ENCODE measurements around the gene CRYBA4. TPM values are rescaled to one million over a fixed set of nuclear protein-coding genes. Genes with fewer than 3 reads are reported as not detected.

The CRYBA4 gene
- total and polyA plus RNA-seq, 10 of the 15 experiments (the other 5 are each of a cell fraction or from before 2014, with no cell fraction given) = 0.12 to 0.17 TPM; not detected in 8

DNA sequence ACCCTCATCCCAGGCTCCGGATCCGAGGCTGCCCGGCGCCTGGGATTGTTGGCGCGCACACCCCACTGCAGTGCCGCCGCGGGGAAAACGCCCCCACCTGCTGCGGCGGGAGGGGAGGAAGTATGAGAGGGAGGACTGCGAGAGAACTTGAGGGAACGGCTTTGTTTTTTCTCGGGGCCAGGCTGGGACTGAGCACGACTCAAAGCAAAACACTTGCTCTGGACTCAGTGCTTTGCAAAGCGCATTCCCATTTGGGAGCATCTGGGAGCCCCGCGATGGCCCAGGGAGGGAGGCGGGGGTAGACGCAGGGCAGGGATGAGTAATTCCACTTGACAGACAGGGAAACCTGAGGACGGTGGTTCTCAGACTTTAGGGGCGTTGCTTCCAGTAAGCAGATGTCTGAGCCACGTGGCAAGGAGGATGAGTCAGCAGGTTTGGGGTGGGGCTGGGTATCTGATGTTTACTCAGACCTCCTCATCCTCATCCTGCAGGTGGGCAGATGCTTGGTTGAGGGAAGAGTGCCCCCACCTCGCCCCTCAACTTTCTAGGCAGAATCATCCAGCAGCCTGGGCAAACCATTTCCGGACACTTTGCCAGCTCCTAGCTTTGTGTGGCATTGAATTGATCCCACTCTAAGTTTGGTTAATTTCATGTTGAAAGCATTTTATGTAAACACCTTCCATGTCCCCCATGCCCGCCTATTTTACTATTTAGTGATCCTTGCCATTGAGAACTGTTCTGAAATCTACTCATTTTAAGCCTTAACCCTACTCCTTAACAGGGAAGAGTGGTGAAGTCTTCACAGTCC is 37.1 kb downstream of the CRYBA4 start (continued):
- TF ChIP-seq ZNF217 (IDR thresholded peaks at IDR 0.05) (no peak), YY1 (IDR thresholded peaks at IDR 0.05; ENCODE audit: low read depth, low read length) (no peak), MEF2B (IDR thresholded peaks at IDR 0.05; ENCODE audit: partially characterized antibody, poor library complexity, severe bottlenecking) (peak; percentile 10), NR2C1 (IDR thresholded peaks at IDR 0.05) (no peak), CBX3 (IDR thresholded peaks at IDR 0.05; ENCODE audit: borderline replicate concordance, low read depth) (no peak), MYB (IDR thresholded peaks at IDR 0.05; ENCODE audit: borderline replicate concordance, low read depth, low read length) (no peak), TARDBP (IDR thresholded peaks at IDR 0.05; ENCODE audit: borderline replicate concordance) (no peak), POLR2AphosphoS5 (IDR thresholded peaks at IDR 0.05; ENCODE audit: low read length) (no peak), LARP7 (IDR thresholded peaks at IDR 0.05) (no peak), KDM1A (IDR thresholded peaks at IDR 0.05; ENCODE audit: borderline replicate concordance) (no peak), MTA2 (IDR thresholded peaks at IDR 0.05; ENCODE audit: low read depth) (no peak), NR2C2 (IDR thresholded peaks at IDR 0.05; ENCODE audit: borderline replicate concordance, control insufficient read depth, insufficient read length, low read depth) (no peak), TCF12 (IDR thresholded peaks at IDR 0.05; ENCODE audit: low read depth, low read length) (no peak), CHD4 (IDR thresholded peaks at IDR 0.05) (no peak), TBL1XR1 (IDR thresholded peaks at IDR 0.05; ENCODE audit: low read depth, low read length) (no peak), ATF7 (IDR thresholded peaks at IDR 0.05; ENCODE audit: low read depth) (0 out of 2 replicates have a peak, but pooled peaks have one; percentile 17), RB1 (IDR thresholded peaks at IDR 0.05; ENCODE audit: borderline replicate concordance) (no peak), KAT2A (conservative IDR thresholded peaks at IDR 0.05; ENCODE audit: control insufficient read depth, low read depth, low read length) (no peak), RELA (IDR thresholded peaks at IDR 0.05; ENCODE audit: borderline replicate concordance, partially characterized antibody) (no peak), FOXK2 (IDR thresholded peaks at IDR 0.05) (no peak), ZNF384 (IDR thresholded peaks at IDR 0.05; ENCODE audit: borderline replicate concordance, low read depth, low read length) (no peak)
- TF ChIP-seq, protein P1, sequence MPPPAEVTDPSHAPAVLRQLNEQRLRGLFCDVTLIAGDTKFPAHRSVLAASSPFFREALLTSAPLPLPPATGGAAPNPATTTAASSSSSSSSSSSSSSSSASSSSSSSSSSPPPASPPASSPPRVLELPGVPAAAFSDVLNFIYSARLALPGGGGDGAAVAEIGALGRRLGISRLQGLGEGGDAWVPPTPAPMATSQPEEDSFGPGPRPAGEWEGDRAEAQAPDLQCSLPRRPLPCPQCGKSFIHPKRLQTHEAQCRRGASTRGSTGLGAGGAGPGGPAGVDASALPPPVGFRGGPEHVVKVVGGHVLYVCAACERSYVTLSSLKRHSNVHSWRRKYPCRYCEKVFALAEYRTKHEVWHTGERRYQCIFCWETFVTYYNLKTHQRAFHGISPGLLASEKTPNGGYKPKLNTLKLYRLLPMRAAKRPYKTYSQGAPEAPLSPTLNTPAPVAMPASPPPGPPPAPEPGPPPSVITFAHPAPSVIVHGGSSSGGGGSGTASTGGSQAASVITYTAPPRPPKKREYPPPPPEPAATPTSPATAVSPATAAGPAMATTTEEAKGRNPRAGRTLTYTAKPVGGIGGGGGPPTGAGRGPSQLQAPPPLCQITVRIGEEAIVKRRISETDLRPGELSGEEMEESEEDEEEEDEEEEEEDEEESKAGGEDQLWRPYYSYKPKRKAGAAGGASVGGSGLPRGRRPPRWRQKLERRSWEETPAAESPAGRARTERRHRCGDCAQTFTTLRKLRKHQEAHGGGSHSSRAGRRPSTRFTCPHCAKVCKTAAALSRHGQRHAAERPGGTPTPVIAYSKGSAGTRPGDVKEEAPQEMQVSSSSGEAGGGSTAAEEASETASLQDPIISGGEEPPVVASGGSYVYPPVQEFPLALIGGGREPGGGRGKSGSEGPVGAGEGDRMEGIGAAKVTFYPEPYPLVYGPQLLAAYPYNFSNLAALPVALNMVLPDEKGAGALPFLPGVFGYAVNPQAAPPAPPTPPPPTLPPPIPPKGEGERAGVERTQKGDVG (CRISPR knock-in tag; IDR thresholded peaks at IDR 0.05) = no peak
- TF ChIP-seq, protein P2, sequence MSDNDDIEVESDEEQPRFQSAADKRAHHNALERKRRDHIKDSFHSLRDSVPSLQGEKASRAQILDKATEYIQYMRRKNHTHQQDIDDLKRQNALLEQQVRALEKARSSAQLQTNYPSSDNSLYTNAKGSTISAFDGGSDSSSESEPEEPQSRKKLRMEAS (IDR thresholded peaks at IDR 0.05; ENCODE audit: low read depth, low read length) = peak; percentile 3; the same call in 1 of the 2 replicates
- TF ChIP-seq, protein P3, sequence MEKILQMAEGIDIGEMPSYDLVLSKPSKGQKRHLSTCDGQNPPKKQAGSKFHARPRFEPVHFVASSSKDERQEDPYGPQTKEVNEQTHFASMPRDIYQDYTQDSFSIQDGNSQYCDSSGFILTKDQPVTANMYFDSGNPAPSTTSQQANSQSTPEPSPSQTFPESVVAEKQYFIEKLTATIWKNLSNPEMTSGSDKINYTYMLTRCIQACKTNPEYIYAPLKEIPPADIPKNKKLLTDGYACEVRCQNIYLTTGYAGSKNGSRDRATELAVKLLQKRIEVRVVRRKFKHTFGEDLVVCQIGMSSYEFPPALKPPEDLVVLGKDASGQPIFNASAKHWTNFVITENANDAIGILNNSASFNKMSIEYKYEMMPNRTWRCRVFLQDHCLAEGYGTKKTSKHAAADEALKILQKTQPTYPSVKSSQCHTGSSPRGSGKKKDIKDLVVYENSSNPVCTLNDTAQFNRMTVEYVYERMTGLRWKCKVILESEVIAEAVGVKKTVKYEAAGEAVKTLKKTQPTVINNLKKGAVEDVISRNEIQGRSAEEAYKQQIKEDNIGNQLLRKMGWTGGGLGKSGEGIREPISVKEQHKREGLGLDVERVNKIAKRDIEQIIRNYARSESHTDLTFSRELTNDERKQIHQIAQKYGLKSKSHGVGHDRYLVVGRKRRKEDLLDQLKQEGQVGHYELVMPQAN (conservative IDR thresholded peaks at IDR 0.05) = peak; percentile 56; the same call in 1 of the 2 replicates
- TF ChIP-seq, protein P4, sequence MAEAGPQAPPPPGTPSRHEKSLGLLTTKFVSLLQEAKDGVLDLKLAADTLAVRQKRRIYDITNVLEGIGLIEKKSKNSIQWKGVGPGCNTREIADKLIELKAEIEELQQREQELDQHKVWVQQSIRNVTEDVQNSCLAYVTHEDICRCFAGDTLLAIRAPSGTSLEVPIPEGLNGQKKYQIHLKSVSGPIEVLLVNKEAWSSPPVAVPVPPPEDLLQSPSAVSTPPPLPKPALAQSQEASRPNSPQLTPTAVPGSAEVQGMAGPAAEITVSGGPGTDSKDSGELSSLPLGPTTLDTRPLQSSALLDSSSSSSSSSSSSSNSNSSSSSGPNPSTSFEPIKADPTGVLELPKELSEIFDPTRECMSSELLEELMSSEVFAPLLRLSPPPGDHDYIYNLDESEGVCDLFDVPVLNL (IDR thresholded peaks at IDR 0.05; ENCODE audit: low read depth, low read length) = no peak
